Heart right ventricle (tissue), 16 donors: Measurements from ENCODE around the gene SF1. TPM values are rescaled to one million over a fixed set of nuclear protein-coding genes. Genes with fewer than 3 reads are reported as not detected.

ENCODE experiments used
- ATAC-seq, 8 donors: fragments of 200-7000 bp; cut with Tn5 transposase; one replicate each; pipeline ENCODE4 v1.9.1; 2020; ENCODE audit warnings: mild to moderate bottlenecking in 8 of 8, moderate library complexity in 8 of 8, moderate number of reproducible peaks in 1 of 8
- DNase-seq, 2 donors: peaks; one replicate each; pipeline ENCODE4 v3.0.0-alpha.2; 2020
- H3K27ac ChIP-seq, 10 donors: fragments of 200-600 bp; sonication (generic) in 2 of 10; one replicate each; pipeline versions ENCODE4 v1.5.0 to v1.8.0; 2020 to 2022; ENCODE audit warnings: mild to moderate bottlenecking in 3 of 10
- H3K27me3 ChIP-seq, 7 donors: fragments of 200-600 bp; one replicate each; pipeline ENCODE4 v1.8.0; 2021 to 2022; ENCODE audit warnings: mild to moderate bottlenecking in 2 of 7
- H3K36me3 ChIP-seq, 9 donors: fragments of 200-600 bp; sonication (generic) in 1 of 9; one replicate each; pipeline versions ENCODE4 v1.5.0 to v1.8.0; 2020 to 2022; ENCODE audit warnings: mild to moderate bottlenecking in 2 of 9
- H3K4me1 ChIP-seq, 9 donors: fragments of 200-600 bp; sonication (generic) in 1 of 9; one replicate each; pipeline versions ENCODE4 v1.5.0 to v1.8.0; 2020 to 2022; ENCODE audit warnings: mild to moderate bottlenecking in 4 of 9
- H3K4me3 ChIP-seq, 10 donors: fragments of 200-600 bp; sonication (generic) in 2 of 10; one replicate each; pipeline versions ENCODE4 v1.5.0 to v1.8.0; 2020 to 2022; ENCODE audit warnings: mild to moderate bottlenecking in 7 of 10, moderate library complexity in 2 of 10
- H3K9me3 ChIP-seq, 11 donors: fragments of 200-600 bp in 10 of 11; sonication (generic) in 2 of 11; one replicate each; pipeline versions ENCODE4 v1.5.0 to v1.8.0; 2013 to 2022; ENCODE audit warnings: mild to moderate bottlenecking in 2 of 11, control low read depth in 1 of 11, moderate library complexity in 1 of 11
- WGBS, 2 donors: extraction: QIAGEN DNeasy Blood & Tissue Kit; methylation state at CpG; one replicate each; pipeline ENCODE4 v1.1.7; 2013; ENCODE audit warnings: inconsistent platforms in 1 of 2; 5-methylcytosine and 5-hydroxymethylcytosine counted together
- intact Hi-C, 10 donors: fragments of 100-400 bp; cut with DNase I; formaldehyde crosslinking; loops; one replicate each; pipeline versions ENCODE4 v1.11.1 to v1.14.2; 2022
- polyA plus RNA-seq, 2 donors: library from polyadenylated mRNA; stranded (reverse); fragments of 200-250 nt; gene quantifications; one replicate each; pipeline ENCODE4 v1.2.3, GENCODE V29; 2013
- total RNA-seq, 10 donors: library from RNA; stranded (reverse); fragmentation: NEBNext Ultra II Directional in 3 of 10; extraction: Animal tissue kit (Norgen Biotek cat#: 25700) in 3 of 10; gene quantifications; one replicate each; pipeline versions ENCODE4 v1.2.1 to v1.2.4, GENCODE V29; 2021 to 2023
- TF ChIP-seq, protein P1 (sequence below), 9 donors: fragments of 200-600 bp; sonication (generic) in 2 of 9; IDR thresholded peaks; one replicate each; pipeline versions ENCODE4 v1.5.0 to v1.8.0; 2021 to 2022; ENCODE audit warnings: antibody characterized with exemption in 9 of 9, mild to moderate bottlenecking in 5 of 9, moderate library complexity in 1 of 9
- donor health status: Arrhythmogenic right ventricular cardiomyopathy.
- donor health status: ischemic (EF 13 %, LVEDD 7.1; RV severe dilation, severe dysfunction).
- donor health status: healthy with polysubstance abuse.
- donor health status: DM: no; HTN: yes; CAD: no.
- donor health status: DM: no; HTN: no; CAD: no.
- donor health status: ischemic (EF 25% LVEDD 6.9; RV normal size, moderate dysfunction).
- donor health status: ischemic (EF 25% LVEDD 5.7; RV mildly dilated, moderate dysfunction).
- donor health status: healthy.
- donor health status: DM: yes; HTN: yes; CAD: no.
- donor health status: Ischemic cardiomyopathy.
- donor health status: ischemic (EF 35%, LVEDD 5.7; RV mildly dilated, moderate dysfunction).
- donor health status: nonischemic (EF 11% LVEDD 7.7; RV severe dilation, severe dysfunction).
- donor health status: DM: yes; HTN: yes; CAD: no.
- donor health status: PGD.
- donor health status: ischemic (EF 29% LVEDD 5.4; RV normal size, mild dysfunction).
- donor health status: nonischemic (EF 23%, LVEDD 6.1; RV moderate dilation, normal function).

The SF1 gene
- total and polyA plus RNA-seq, 12 donors: 45.6 to 201 (median 160) TPM

DNA sequence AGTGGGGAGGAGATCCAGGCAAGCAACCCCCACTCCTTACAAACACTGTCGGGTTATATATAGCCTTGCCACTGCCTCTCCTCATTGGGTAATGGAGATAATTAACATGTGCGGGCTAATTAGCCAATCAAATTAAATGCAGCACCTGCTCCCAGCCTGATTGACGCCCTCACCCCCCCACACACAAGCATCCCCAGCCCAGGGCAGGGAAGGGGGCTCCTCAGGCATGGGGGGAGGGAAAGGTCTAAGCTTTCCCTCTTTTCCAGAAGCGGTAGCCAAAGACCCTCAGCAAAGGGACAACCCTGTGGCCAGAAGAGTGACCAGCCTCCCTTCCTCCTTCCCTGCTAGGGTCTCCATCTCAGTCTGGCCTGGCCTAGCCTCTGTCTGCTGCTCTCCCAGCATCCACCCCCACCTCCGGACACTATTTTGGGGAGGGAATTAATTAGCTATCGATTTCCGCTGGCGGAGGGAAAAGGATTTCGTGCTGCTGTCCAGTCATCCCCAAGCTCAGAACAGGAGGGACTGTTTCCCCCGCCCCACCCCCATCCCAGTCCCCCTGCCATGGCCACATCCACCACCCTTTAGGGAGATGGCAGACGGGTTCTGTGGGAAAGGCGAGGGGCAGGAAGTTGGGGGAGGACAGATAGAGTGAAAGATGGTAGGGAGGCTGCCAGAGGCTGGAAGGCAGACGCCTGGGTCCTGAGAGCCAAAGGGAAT lies 62.4 kb downstream of the SF1 start:
- Histone ChIP-seq H3K4me3 (no peak overlapping the region), H3K9me3 (no peaks in the 10 kb centered on the region), H3K4me1 (peaks cover 0 to 8% (median 0%) of the 10 kb centered on the region in 9 donors), H3K27me3 (peaks cover 30 to 100% (median 98%) of the 10 kb centered on the region in 7 donors), H3K27ac (no peak overlapping the region), H3K36me3 (no peaks in the 10 kb centered on the region)
- TF ChIP-seq, protein P1, sequence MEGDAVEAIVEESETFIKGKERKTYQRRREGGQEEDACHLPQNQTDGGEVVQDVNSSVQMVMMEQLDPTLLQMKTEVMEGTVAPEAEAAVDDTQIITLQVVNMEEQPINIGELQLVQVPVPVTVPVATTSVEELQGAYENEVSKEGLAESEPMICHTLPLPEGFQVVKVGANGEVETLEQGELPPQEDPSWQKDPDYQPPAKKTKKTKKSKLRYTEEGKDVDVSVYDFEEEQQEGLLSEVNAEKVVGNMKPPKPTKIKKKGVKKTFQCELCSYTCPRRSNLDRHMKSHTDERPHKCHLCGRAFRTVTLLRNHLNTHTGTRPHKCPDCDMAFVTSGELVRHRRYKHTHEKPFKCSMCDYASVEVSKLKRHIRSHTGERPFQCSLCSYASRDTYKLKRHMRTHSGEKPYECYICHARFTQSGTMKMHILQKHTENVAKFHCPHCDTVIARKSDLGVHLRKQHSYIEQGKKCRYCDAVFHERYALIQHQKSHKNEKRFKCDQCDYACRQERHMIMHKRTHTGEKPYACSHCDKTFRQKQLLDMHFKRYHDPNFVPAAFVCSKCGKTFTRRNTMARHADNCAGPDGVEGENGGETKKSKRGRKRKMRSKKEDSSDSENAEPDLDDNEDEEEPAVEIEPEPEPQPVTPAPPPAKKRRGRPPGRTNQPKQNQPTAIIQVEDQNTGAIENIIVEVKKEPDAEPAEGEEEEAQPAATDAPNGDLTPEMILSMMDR (IDR thresholded peaks at IDR 0.05): no peak
- WGBS, 2 donors: 46 to 50% methylated on average over 13 of the region's 13 CpGs
- DNase-seq (no peak), ATAC-seq (no peak)
- intact Hi-C loops: no loop called here

DNA sequence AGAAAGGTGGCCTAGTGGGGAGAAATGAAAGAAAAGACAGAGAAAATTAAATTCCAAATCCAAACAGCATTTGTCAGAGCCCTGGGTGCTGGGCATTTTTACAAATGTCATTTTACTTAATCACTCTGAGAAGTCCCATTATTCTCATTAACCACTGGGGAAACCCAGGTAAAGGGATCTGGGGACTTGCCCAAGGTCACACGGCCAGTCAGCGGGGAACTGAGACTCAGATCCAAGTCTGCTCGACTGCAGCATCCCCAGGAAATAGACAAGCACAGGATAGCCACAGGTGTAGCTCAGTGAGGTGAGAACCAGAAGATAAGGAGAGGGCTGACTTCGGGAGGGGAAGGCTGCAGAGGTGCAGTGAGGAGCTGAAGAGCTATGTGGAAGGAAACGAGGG lies 63.2 kb downstream of the SF1 start:
- intact Hi-C loops: no loop called here
- Histone ChIP-seq H3K27ac (no peak overlapping the region), H3K36me3 (no peaks in the 10 kb centered on the region), H3K9me3 (no peaks in the 10 kb centered on the region), H3K4me3 (no peak overlapping the region), H3K4me1 (peaks cover 0 to 8% (median 0%) of the 10 kb centered on the region in 9 donors), H3K27me3 (peaks cover 32 to 100% (median 98%) of the 10 kb centered on the region in 7 donors)
- ATAC-seq (no peak), DNase-seq (no peak)
- WGBS, 2 donors: 53 to 66% methylated on average over 5 of the region's 5 CpGs
- TF ChIP-seq, protein P1 (IDR thresholded peaks at IDR 0.05): no peak

GRCh38 chr11:64714666-64715065 lies 63.7 kb downstream of the SF1 start:
- Histone ChIP-seq H3K4me3 (no peak overlapping the region), H3K27ac (no peak overlapping the region), H3K27me3 (peaks cover 32 to 100% (median 98%) of the 10 kb centered on the region in 7 donors), H3K9me3 (no peaks in the 10 kb centered on the region), H3K4me1 (peaks cover 0 to 8% (median 0%) of the 10 kb centered on the region in 9 donors), H3K36me3 (no peaks in the 10 kb centered on the region)
- no peak for DNase-seq
- no peak for ATAC-seq
- TF ChIP-seq, protein P1 (IDR thresholded peaks at IDR 0.05): no peak
- 62 to 63% methylated on average over 5 of the region's 5 CpGs for WGBS, 2 donors
- intact Hi-C loops: no loop called here

Other genes with a start within 250 kb of the SF1 start
- not detected for gene SLC22A11, start 222.6 kb downstream of the SF1 start, total RNA-seq
- gene SLC22A11, start 222.6 kb downstream of the SF1 start, polyA plus RNA-seq: not detected
- gene SLC22A12, start 187.3 kb downstream of the SF1 start, total RNA-seq: not detected
- gene SLC22A12, start 187.3 kb downstream of the SF1 start, polyA plus RNA-seq: not detected
- gene NRXN2, start 55.3 kb downstream of the SF1 start, total RNA-seq: 1 to 10 TPM in 6 of 10 donors, under 1 TPM in 4; 0.81 to 5.5 (median 1.4) TPM
- gene NRXN2, start 55.3 kb downstream of the SF1 start, polyA plus RNA-seq: 1 to 10 TPM in 1 of 2 donors, under 1 TPM in 1; 0.45 to 1.8 TPM
- gene RASGRP2, start 34.4 kb downstream of the SF1 start, total RNA-seq: 10 to 100 TPM; 18.9 to 49.8 (median 25.4) TPM
- gene RASGRP2, start 34.4 kb downstream of the SF1 start, polyA plus RNA-seq: 100 to 1,000 TPM in 1 of 2 donors, 10 to 100 TPM in 1; 31.3 to 128 TPM
- 100 to 1,000 TPM in 8 of 10 donors, 10 to 100 TPM in 2; 76.8 to 249 (median 132) TPM for gene PYGM, start 18.6 kb downstream of the SF1 start, total RNA-seq
- gene PYGM, start 18.6 kb downstream of the SF1 start, polyA plus RNA-seq: 10 to 100 TPM; 11.3 to 90.1 TPM
- 10 to 100 TPM in 2 of 10 donors, 1 to 10 TPM in 8; 4.6 to 11.3 (median 8.1) TPM for gene MAP4K2, start 24.7 kb upstream of the SF1 start, total RNA-seq
- 10 to 100 TPM in 1 of 2 donors, 1 to 10 TPM in 1; 7.8 to 19.9 TPM for gene MAP4K2, start 24.7 kb upstream of the SF1 start, polyA plus RNA-seq
- gene MEN1, start 32.0 kb upstream of the SF1 start, total RNA-seq: 10 to 100 TPM in 2 of 10 donors, 1 to 10 TPM in 8; 5.8 to 12.5 (median 8.1) TPM
- gene MEN1, start 32.0 kb upstream of the SF1 start, polyA plus RNA-seq: 10 to 100 TPM in 1 of 2 donors, 1 to 10 TPM in 1; 9.9 to 10.7 TPM
- gene CDC42BPG, start 66.1 kb upstream of the SF1 start, total RNA-seq: 1 to 10 TPM in 1 of 10 donors, under 1 TPM in 9; 0.04 to 1.3 (median 0.27) TPM
- gene CDC42BPG, start 66.1 kb upstream of the SF1 start, polyA plus RNA-seq: under 1 TPM; 0.17 to 0.37 TPM
- 10 to 100 TPM; 30.7 to 73.1 (median 43.9) TPM for gene EHD1, start 100.1 kb upstream of the SF1 start, total RNA-seq
- 10 to 100 TPM; 26.0 to 39.7 TPM for gene EHD1, start 100.1 kb upstream of the SF1 start, polyA plus RNA-seq
- 10 to 100 TPM; 12.4 to 17.7 (median 16.0) TPM for gene ATG2A, start 138.7 kb upstream of the SF1 start, total RNA-seq
- gene ATG2A, start 138.7 kb upstream of the SF1 start, polyA plus RNA-seq: 10 to 100 TPM; 14.8 to 18.6 TPM
- gene PPP2R5B, start 146.1 kb upstream of the SF1 start, total RNA-seq: 10 to 100 TPM; 13.4 to 29.8 (median 20.4) TPM
- 10 to 100 TPM; 26.6 to 30.8 TPM for gene PPP2R5B, start 146.1 kb upstream of the SF1 start, polyA plus RNA-seq
- not detected for gene GPHA2, start 157.4 kb upstream of the SF1 start, total RNA-seq
- not detected for gene GPHA2, start 157.4 kb upstream of the SF1 start, polyA plus RNA-seq
- not detected for gene MAJIN, start 193.6 kb upstream of the SF1 start, total RNA-seq
- gene MAJIN, start 193.6 kb upstream of the SF1 start, polyA plus RNA-seq: not detected
- 10 to 100 TPM in 1 of 10 donors, 1 to 10 TPM in 8, under 1 TPM in 1; 0.66 to 31.8 (median 1.7) TPM for gene BATF2, start 218.4 kb upstream of the SF1 start, total RNA-seq
- gene BATF2, start 218.4 kb upstream of the SF1 start, polyA plus RNA-seq: 1 to 10 TPM; 2.1 to 2.9 TPM
- gene ARL2, start 235.6 kb upstream of the SF1 start, total RNA-seq: 100 to 1,000 TPM in 9 of 10 donors, 10 to 100 TPM in 1; 92.6 to 144 (median 117) TPM
- 100 to 1,000 TPM; 115 to 157 TPM for gene ARL2, start 235.6 kb upstream of the SF1 start, polyA plus RNA-seq
- gene SNX15, start 248.9 kb upstream of the SF1 start, total RNA-seq: 10 to 100 TPM; 11.4 to 21.8 (median 15.2) TPM
- 10 to 100 TPM; 14.7 to 23.2 TPM for gene SNX15, start 248.9 kb upstream of the SF1 start, polyA plus RNA-seq